ENCODE measurements around the gene FHOD3. TPM values are rescaled to one million over a fixed set of nuclear protein-coding genes. Genes with fewer than 3 reads are reported as not detected.

FHOD3 gene
- total RNA-seq, 1 experiment from 2014 or later: 10.6 TPM

GRCh38 chr18:36688020-36688965 lies 390.8 kb downstream of the FHOD3 start:
- intact Hi-C loops (cut with micrococcal nuclease; ENCODE audit: unreplicated experiment): loop anchor here (2.0 kb wide), 1 partner anchor 69 kb away; no protein-coding TSS in a partner anchor
- Histone ChIP-seq H3K4me2 (no peak overlapping the region), H3K9me3 (ENCODE audit: insufficient read depth, low read depth) (no peaks in the 10 kb centered on the region), H3K27me3 (ENCODE audit: insufficient read depth, low read depth) (no peaks in the 10 kb centered on the region), H2AFZ (no peak overlapping the region), H4K20me1 (ENCODE audit: insufficient read depth) (no peaks in the 10 kb centered on the region), H3K79me2 (ENCODE audit: low read depth) (no peaks in the 10 kb centered on the region), H3K27ac (no peak overlapping the region), H3K4me3 (no peak overlapping the region), H3K9me2 (ENCODE audit: insufficient read depth) (no peaks in the 10 kb centered on the region), H3K36me3 (ENCODE audit: low read depth) (no peaks in the 10 kb centered on the region), H3F3A (ENCODE audit: insufficient read depth, low read depth) (no peaks in the 10 kb centered on the region), H3K4me1 (replicated peaks; ENCODE audit: insufficient read depth) (no peaks in the 10 kb centered on the region)
- peak; percentile 58 to 64 for DNase-seq
- ChIA-PET POLR2A (ENCODE audit: unreplicated experiment) (interaction anchor here (0.6 kb wide), 1 partner anchor 368 kb away, joined by 3 read pairs; no protein-coding TSS in a partner anchor), CTCF (interaction anchor here (0.6 kb wide), 1 partner anchor 34 kb away, joined by 3 read pairs; no protein-coding TSS in a partner anchor)
- BruUV-seq (replicated peaks): no TSS peak
- TF ChIP-seq CTCF (conservative IDR thresholded peaks at IDR 0.05): peak; percentile 82
- TF ChIP-seq EZH2 (IDR thresholded peaks at IDR 0.05; ENCODE audit: low read depth): no peak

- Histone ChIP-seq H3K79me2 (ENCODE audit: low read depth) (no peaks in the 10 kb centered on the region), H3K4me2 (no peak overlapping the region), H3K9me2 (ENCODE audit: insufficient read depth) (no peaks in the 10 kb centered on the region), H3K36me3 (ENCODE audit: low read depth) (no peaks in the 10 kb centered on the region), H3K27me3 (ENCODE audit: insufficient read depth, low read depth) (no peaks in the 10 kb centered on the region), H3K9me3 (ENCODE audit: insufficient read depth, low read depth) (no peaks in the 10 kb centered on the region), H3F3A (ENCODE audit: insufficient read depth, low read depth) (no peaks in the 10 kb centered on the region), H4K20me1 (ENCODE audit: insufficient read depth) (no peaks in the 10 kb centered on the region), H3K4me1 (replicated peaks; ENCODE audit: insufficient read depth) (peaks cover 5% of the 10 kb centered on the region), H3K27ac (no peak overlapping the region), H2AFZ (no peak overlapping the region), H3K4me3 (no peak overlapping the region)
- CTCF ChIA-PET: interaction anchor here (0.6 kb wide), 1 partner anchor 22 kb away, joined by 3 read pairs; no protein-coding TSS in a partner anchor
- DNase-seq: no peak
- POLR2A ChIA-PET (ENCODE audit: unreplicated experiment): interaction anchor here (0.6 kb wide), 1 partner anchor 1099 kb away, joined by 3 read pairs; no protein-coding TSS in a partner anchor
- BruUV-seq (replicated peaks): no TSS peak
- intact Hi-C loops (cut with micrococcal nuclease; ENCODE audit: unreplicated experiment): no loop called here
- no peak for TF ChIP-seq EZH2 (IDR thresholded peaks at IDR 0.05; ENCODE audit: low read depth)
- no peak for TF ChIP-seq CTCF (conservative IDR thresholded peaks at IDR 0.05)
Observed at GRCh38 chr18:36692371-36692770, 394.9 kb downstream of the FHOD3 start.

- no peaks in the 10 kb centered on the region for H3K79me2 ChIP-seq (ENCODE audit: low read depth)
- no peak for TF ChIP-seq CTCF (conservative IDR thresholded peaks at IDR 0.05)
- no peak for TF ChIP-seq EZH2 (IDR thresholded peaks at IDR 0.05; ENCODE audit: low read depth)
- CTCF ChIA-PET: no interaction called here
- no peaks in the 10 kb centered on the region for H3K9me2 ChIP-seq (ENCODE audit: insufficient read depth)
- H4K20me1 ChIP-seq (ENCODE audit: insufficient read depth): no peaks in the 10 kb centered on the region
- no TSS peak for BruUV-seq (replicated peaks)
- H3K27me3 ChIP-seq (ENCODE audit: insufficient read depth, low read depth): no peaks in the 10 kb centered on the region
- POLR2A ChIA-PET (ENCODE audit: unreplicated experiment): interaction anchor here (0.6 kb wide), 1 partner anchor 1100 kb away, joined by 3 read pairs; no protein-coding TSS in a partner anchor
- H3K4me2 ChIP-seq: no peak overlapping the region
- no peaks in the 10 kb centered on the region for H3F3A ChIP-seq (ENCODE audit: insufficient read depth, low read depth)
- peaks cover 10% of the 10 kb centered on the region for H3K4me1 ChIP-seq (replicated peaks; ENCODE audit: insufficient read depth)
- no peak overlapping the region for H3K27ac ChIP-seq
- intact Hi-C loops (cut with micrococcal nuclease; ENCODE audit: unreplicated experiment): no loop called here
- no peaks in the 10 kb centered on the region for H3K36me3 ChIP-seq (ENCODE audit: low read depth)
- no peaks in the 10 kb centered on the region for H3K9me3 ChIP-seq (ENCODE audit: insufficient read depth, low read depth)
- H2AFZ ChIP-seq: no peak overlapping the region
- no peak overlapping the region for H3K4me3 ChIP-seq
- no peak for DNase-seq
Observed at GRCh38 chr18:36692921-36693332, 395.4 kb downstream of the FHOD3 start.

All from PC-9 (cell line).